Activated T-helper 1 cell treated with Interleukin-2 at 50 U/mL for 16 hours (primary cell): Measurements from ENCODE around the gene SNX33.

Experiments used
- DNase-seq: peaks from one replicate; pipeline ENCODE4 v3.0.0-alpha.2; 2020; ENCODE audit warnings: low read depth

Gene SNX33

GRCh38 chr15:75641603-75642002 is 6.1 kb upstream of the SNX33 start:
- DNase-seq = no peak

DNA sequence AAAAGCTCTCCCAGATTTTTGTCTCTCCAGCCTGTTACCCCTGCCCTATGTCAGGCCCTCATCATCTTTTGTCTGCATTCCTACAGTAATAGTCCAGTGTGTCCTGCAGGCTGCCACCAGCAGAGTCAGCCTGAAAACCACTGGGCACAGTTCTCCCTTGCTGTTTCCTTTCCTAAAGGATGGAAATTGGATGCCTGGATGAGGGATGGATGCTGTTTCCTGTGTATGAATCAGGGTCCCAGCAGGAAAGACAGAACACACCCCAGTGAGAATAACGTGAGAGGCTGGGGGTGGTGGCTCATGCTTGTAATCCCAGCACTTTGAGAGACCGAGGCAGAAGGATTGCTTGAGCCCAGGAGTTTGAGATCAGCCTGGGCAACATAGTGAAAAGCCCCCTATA is 3.3 kb upstream of the SNX33 start:
- DNase-seq = no peak

DNA sequence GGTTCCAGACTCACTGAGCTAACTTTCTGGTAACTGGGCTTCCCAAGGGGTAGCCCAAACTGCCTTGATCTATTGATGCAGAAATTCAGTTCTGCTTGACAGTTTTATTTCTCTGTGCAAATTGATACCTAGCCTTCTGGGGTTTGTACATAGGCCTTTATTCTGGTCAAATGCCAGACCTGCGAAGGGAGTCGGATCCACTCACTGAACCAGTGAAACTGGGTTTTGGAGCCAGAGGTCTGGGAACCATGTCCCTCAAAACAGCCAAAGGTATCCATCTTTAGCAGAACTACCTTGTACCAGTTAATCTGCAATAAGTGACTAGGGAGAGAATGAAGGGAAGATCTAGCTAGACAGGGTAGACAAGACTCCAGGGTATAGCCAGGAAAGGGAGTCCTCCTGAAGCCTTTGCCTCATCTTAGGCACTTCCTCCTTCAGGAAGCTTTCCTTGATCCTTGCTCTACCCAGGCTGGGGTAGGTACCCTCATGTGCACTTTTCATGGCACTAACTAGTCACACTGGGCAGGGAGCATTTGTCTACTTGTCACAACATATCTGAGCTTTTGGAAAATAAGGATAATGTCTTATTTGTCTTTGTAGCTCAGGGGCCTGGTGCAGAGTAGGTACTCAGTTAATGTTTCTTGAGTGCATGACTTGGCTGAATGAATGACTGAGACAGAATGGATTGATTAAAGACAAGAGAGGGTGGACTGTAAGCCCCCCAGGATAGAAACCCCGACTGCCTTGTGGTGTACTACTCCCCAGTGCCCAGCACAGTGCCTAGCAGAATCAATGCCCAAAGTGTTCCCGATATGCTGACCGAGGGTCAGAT is 1.4 kb upstream of the SNX33 start:
- no peak for DNase-seq

- no peak for DNase-seq
These were observed 758 bp upstream of the SNX33 start for GRCh38 chr15:75646944-75647364.

DNA sequence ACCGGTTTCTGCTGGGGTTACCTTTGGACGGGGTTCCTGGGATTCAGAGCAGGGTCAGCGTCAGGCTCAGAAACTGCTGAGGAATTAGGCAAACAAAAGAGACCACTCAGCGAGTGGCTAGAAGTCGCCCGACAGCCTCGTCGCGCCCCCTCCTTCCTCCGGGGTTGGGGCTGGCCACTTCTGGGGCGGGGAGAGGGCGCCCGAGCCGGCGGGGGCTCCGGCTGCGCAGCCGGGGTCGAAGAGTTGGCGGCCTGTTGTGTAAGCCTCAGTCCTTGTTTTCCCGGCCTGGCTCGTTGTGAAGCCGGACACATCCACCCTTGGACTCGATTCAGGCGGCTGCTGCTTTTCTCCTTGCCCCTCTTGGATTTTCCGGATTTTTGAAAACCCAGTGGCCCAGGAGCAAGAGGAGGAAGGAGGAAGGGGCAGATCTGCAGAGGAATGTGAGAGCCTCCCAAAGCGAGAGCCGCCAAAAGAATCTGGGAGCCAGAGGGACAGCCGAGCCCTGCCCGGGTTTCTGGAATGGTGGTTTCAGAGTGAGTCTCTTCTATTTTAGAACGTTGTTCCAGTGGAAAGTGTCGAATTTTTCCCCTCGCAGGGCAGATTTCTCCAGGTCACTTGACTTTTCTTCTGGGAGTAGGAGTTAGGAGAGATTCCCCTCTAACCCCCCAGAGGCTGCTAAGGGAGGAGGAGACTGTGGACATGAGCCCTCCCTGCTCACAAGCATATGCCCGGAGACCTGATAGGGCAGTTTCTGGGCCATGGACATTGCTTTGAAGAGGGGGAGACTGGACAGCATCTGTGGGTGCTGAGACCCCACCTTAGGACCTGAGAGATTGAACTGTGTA is 666 bp downstream of the SNX33 start:
- DNase-seq = no peak

- DNase-seq = no peak
These were observed 1.5 kb downstream of the SNX33 start for GRCh38 chr15:75649045-75649761.

DNA sequence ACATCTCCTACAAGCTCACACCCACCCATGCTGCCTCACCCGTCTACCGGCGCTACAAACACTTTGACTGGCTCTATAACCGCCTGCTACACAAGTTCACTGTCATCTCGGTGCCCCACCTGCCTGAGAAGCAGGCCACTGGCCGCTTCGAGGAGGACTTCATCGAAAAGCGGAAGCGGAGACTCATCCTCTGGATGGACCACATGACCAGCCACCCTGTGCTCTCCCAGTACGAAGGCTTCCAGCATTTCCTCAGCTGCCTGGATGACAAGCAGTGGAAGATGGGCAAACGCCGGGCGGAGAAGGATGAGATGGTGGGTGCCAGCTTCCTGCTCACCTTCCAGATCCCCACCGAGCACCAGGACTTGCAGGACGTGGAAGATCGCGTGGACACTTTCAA is 2.1 kb downstream of the SNX33 start:
- no peak for DNase-seq

DNA sequence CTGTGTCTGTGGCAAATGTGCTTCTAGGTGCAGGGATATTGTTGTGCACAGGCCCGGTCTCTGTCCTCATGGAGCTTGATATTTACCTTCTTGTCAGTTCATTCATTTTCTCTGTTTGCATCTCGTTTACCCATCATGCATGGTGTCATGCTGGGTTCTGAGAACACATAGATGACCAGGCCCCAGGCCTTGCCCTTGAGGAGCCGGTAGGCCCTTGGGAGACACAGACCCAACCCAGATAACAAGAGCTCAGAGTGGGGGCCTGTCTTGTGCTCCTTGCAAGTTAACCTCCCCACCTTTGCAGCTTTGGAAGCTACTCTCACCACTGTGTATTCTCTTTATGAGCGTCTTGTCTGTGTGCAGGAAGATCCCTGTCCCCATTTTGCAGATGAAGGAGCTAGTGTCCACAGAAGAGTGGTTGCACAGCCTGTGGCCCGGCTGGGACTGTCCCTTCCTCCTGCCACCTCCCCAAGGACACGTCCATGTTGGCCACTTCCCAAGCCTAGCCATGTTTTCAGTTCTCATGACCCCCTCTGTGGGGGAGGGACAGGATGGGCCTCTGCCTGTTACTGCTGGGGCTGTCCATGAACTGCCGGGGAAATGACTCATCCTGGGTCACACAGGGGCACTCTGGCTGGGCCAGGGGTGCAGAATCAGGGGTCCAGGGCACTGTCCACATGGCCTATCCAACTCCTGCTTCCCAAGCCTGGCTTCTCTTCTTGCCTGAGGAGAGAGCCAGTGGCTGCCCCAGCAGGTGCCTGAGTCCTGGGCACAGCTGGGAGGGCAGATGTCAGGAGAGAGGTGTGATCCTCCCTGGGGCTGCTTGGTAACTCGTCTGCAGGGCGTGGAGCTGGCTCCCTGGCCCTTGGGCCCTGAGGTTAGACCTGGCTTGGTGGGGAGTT is 3.4 kb downstream of the SNX33 start:
- DNase-seq = no peak

GRCh38 chr15:75651810-75652543 is 4.3 kb downstream of the SNX33 start:
- no peak for DNase-seq

DNA sequence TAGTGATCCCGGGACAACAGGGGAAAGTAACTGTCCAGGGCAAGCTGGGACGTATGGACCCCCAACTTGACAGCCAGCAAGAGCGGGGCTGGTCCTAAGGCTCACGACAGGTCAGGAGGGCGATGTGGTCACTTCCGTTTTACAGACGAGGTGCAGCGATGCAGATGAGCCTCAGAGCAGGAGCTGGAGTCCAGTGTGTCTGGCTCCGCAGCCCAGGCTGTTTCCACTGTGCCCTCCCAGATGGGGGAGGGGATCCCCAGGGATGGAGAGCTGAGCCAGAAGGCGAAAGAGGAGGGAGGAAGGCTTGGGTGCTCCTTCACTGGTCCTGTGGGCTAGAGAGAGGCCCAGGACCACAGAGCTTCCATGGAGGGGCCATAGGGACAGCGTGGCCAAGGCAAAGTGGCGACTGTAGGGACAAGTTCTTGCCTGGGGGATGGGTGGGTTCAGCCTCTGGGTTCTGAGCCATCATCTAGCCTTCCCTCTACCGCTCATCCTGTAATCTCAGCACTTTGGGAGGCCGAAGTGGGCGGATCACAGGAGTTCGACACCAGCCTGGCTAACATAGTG is 5.7 kb downstream of the SNX33 start:
- DNase-seq = no peak

- no peak for DNase-seq
These were observed 6.6 kb downstream of the SNX33 start for GRCh38 chr15:75654201-75654907.

DNA sequence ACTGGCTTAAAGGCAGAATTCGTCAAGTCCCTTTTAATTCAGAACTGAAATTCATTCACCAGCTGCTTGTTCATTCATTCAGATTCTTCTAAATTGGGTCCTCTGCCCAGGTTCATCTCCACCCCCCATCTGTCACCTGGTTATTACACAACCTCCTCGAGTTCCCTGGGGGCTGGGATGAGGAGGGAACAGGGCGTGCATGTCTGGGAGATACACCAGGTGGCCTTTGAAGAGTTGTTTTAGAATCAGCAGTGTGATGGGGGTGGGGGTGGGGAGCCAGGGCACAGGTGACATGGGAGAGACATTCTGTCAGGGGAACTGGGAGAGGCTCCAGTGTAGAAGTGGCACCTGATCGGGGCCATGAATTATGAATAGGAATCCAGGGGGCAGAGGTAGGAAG is 8.2 kb downstream of the SNX33 start:
- no peak for DNase-seq

DNA sequence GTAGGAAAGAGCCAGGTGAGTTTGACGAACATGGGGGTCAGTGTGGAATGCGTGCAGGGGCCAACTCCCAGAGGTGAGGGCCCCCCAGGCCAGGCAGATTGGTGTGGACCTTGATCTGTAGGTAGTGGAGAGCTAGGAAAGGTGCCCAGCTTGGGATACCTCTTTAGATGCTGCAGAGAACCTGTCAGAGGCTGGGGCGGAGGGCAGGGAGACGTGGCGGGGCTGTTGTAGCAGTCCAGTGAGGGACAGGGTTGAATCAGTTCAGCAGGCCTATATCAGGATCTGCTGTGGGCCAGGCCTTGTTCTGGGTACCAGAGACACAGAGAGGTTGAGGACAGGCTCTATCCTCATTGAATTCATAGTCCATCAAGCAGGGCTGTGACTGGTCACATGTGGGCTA is 8.6 kb downstream of the SNX33 start:
- DNase-seq = no peak

GRCh38 chr15:75656813-75657212 is 9.1 kb downstream of the SNX33 start:
- DNase-seq = no peak

DNA sequence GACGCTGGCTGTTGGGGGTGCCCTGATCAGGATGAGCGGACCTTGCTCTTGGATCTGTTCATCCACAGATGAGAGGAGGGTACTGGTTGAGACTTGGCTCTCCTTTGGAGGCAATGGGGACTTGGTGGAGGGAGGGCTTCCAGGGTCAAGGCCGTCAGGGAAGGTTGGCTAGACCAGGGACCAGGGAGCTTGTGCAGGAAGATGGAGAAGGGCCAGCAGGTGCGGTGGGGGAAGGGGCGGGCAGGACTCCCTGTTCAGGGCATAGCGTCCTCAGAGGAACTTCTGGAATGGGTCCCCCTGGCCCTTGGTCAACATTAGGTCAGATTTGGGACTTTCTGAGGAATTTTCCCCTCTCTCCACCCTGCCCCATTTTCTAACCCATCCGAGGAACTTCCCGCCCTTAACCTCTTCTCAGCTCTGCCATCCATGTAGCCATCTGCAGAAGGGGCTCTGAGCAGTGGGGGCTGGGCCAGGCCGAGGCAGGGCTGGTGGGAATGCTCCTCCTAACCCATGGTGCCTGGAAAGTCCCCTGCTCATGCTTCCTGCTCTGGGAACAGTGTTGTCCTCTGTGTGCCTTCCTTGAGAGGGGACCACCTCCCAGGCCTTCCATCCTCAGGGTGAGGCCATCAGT is 11.5 kb downstream of the SNX33 start:
- DNase-seq = no peak

- DNase-seq = no peak
These were observed 12.4 kb downstream of the SNX33 start for GRCh38 chr15:75659928-75660645.

GRCh38 chr15:75661100-75661755 is 13.5 kb downstream of the SNX33 start:
- no peak for DNase-seq

- no peak for DNase-seq
These were observed 14.0 kb downstream of the SNX33 start for GRCh38 chr15:75661756-75662140.
